Memory B cell (primary cell): ENCODE measurements around the gene LRTM2.

Experiments used
- ATAC-seq: fragments of 150-1000 bp; cut with Tn5 transposase; 2 replicates; pipeline ENCODE4 v1.10.0; 2021; ENCODE audit warnings: low read depth, mild to moderate bottlenecking, moderate library complexity
- DNase-seq, 2 donors: peaks; one replicate each; pipeline ENCODE4 v3.0.0; 2022; ENCODE audit warnings: low spot score in 2 of 2
- H3K27ac Mint-ChIP-seq: one replicate; pipeline ENCODE4 v1.8.0; 2022; ENCODE audit warnings: mild to moderate bottlenecking, moderate library complexity, mixed read lengths
- H3K27me3 Mint-ChIP-seq: one replicate; pipeline ENCODE4 v1.8.0; 2022; ENCODE audit warnings: mixed read lengths
- H3K36me3 Mint-ChIP-seq: one replicate; pipeline ENCODE4 v1.8.0; 2022; ENCODE audit warnings: mild to moderate bottlenecking, mixed read lengths
- H3K4me1 Mint-ChIP-seq: one replicate; pipeline ENCODE4 v1.8.0; 2022; ENCODE audit warnings: mixed read lengths
- H3K4me3 Mint-ChIP-seq: one replicate; pipeline ENCODE4 v1.8.0; 2022; ENCODE audit warnings: mild to moderate bottlenecking, moderate library complexity, mixed read lengths
- H3K9me3 Mint-ChIP-seq: one replicate; pipeline ENCODE4 v1.8.0; 2022; ENCODE audit warnings: mixed read lengths

LRTM2 gene

GRCh38 chr12:1877169-1877878 is 57.0 kb downstream of the LRTM2 start:
- Mint-ChIP-seq H3K9me3 (no peaks in the 10 kb centered on the region), H3K4me3 (no peak overlapping the region), H3K4me1 (no peaks in the 10 kb centered on the region), H3K27me3 (peaks cover 4% of the 10 kb centered on the region), H3K27ac (no peak overlapping the region), H3K36me3 (no peaks in the 10 kb centered on the region)
- DNase-seq (no peak), ATAC-seq (no peak)

DNA sequence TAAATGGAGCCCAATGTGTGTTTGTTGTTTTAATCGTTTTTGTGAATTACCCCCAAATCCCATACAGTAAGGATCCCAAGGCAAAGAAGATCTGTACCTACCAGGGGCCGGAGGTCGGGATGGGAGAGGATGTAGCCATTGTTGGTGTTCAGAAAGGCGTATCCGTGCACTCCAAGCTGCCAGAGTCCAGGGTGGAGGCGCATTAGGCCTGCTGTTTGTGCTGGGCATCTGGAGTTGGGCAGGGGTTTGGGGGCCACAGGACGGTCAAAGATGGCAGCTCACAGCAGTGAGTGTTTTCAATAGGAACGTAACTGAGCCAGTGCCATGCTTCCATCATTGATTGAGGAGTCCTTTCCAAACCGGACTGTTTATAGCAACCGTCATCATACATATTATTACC is 57.8 kb downstream of the LRTM2 start:
- Mint-ChIP-seq H3K4me3 (no peak overlapping the region), H3K27me3 (peaks cover 5% of the 10 kb centered on the region), H3K9me3 (no peaks in the 10 kb centered on the region), H3K27ac (no peak overlapping the region), H3K36me3 (no peaks in the 10 kb centered on the region), H3K4me1 (no peaks in the 10 kb centered on the region)
- DNase-seq: no peak
- ATAC-seq: no peak

DNA sequence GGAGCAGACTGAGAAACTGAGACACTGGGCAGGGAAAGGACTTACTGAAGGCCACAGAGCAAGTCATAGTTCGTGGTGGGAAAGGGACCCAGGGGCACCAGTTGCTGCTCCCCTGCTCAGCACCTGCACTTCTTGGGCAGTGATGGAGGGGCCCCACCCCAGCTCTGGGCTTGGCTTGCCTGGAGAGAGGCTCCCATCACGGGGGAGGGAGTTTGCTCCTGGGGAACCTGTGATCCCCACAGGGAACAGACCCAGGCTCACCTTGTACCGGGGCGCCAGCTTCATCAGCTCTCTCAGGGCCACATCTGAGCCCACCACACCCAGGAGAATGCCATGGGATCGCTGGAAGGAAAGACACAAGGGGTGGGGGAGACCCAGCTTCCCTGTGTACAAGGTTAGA is 58.3 kb downstream of the LRTM2 start:
- Mint-ChIP-seq H3K4me1 (no peaks in the 10 kb centered on the region), H3K4me3 (no peak overlapping the region), H3K27me3 (peaks cover 9% of the 10 kb centered on the region), H3K27ac (no peak overlapping the region), H3K36me3 (no peaks in the 10 kb centered on the region), H3K9me3 (no peaks in the 10 kb centered on the region)
- ATAC-seq (no peak), DNase-seq (no peak)

GRCh38 chr12:1879633-1880032 is 59.3 kb downstream of the LRTM2 start:
- DNase-seq: no peak
- H3K36me3 Mint-ChIP-seq: no peaks in the 10 kb centered on the region
- no peak for ATAC-seq
- H3K4me1 Mint-ChIP-seq: no peaks in the 10 kb centered on the region
- no peaks in the 10 kb centered on the region for H3K9me3 Mint-ChIP-seq
- H3K27me3 Mint-ChIP-seq: peaks cover 9% of the 10 kb centered on the region
- H3K4me3 Mint-ChIP-seq: no peak overlapping the region
- no peak overlapping the region for H3K27ac Mint-ChIP-seq

DNA sequence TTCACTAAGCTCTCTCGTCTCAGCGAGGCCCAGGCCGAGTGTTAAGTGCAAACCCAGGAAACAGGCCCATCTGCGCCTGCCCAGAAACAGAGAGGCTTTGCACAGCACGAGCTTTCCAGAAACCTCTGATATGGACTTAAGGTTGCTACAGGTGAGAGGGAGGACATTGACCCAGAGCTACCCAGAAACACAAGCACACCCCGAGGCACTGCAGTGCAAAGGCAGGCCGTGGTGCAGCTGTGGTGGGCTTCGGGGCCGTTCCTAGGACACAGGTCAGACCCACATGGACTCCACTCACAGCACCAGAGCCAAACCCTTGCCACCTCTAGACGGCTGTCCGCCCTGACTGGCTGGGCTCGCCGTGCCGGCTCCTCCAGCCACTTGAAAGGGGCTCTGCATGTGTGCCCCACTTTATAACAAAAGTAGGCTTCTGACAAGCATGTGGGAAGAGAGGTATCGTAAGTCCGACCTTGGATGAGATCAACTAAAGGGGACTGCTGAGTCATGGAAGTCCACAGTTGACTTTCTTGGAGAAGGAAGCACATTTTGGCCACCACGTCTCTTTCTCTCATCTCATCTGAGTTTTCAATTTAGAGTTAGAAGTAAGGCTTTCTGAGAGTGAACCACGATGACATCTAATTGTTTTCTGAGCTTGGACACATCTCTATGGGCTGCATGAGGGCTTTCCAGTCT is 59.9 kb downstream of the LRTM2 start:
- DNase-seq (no peak), ATAC-seq (no peak)
- Mint-ChIP-seq H3K27ac (no peak overlapping the region), H3K36me3 (no peaks in the 10 kb centered on the region), H3K4me1 (no peaks in the 10 kb centered on the region), H3K4me3 (no peak overlapping the region), H3K27me3 (peaks cover 10% of the 10 kb centered on the region), H3K9me3 (no peaks in the 10 kb centered on the region)

DNA sequence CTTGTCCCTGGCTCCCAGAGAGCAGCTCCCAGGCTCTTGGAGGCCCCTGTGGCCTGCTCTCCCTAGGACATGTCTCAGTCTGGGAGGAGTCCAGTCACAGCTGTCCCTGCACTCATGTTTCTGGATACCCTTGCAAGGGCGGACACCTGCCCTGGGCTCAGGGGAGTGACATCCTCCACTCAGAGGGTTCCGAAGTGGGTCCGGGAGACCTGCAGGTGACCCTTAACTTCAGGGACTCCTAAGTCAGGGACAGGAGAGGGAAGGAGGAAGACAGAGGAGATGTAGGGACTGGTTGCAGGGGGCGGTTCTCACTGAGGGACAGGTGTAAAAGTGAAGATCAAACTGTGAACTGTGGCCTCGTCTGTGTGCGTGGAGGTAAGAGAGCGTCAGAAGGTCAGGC is 60.5 kb downstream of the LRTM2 start:
- H3K27ac Mint-ChIP-seq: no peak overlapping the region

DNA sequence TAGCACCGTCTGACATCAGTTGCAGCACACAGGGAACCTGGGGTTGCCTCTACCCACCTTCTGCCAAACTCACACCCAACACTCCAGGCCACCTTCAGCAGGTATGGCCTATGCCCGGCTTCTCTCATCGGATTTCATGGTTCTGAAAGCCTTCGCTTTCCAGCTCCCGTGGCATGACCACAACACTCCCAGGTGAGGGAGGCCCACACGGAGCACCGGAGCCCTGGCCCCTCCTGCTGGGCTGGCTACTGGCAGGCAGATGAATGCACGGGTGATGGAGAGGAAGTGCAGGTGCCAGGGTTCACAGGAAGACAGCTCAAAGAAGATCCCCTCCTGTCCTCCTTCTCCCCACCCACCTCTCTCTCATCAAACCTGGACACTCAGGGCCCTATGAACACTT is 60.9 kb downstream of the LRTM2 start:
- peaks cover 9% of the 10 kb centered on the region for H3K27me3 Mint-ChIP-seq
- H3K4me3 Mint-ChIP-seq: no peak overlapping the region
- no peaks in the 10 kb centered on the region for H3K36me3 Mint-ChIP-seq
- no peak overlapping the region for H3K27ac Mint-ChIP-seq
- ATAC-seq (no peak), DNase-seq (no peak)
- no peaks in the 10 kb centered on the region for H3K9me3 Mint-ChIP-seq
- no peaks in the 10 kb centered on the region for H3K4me1 Mint-ChIP-seq

More for the DNA sequence above, 60.5 kb downstream of the LRTM2 start:
- DNase-seq (no peak), ATAC-seq (no peak)
- Mint-ChIP-seq H3K27me3 (peaks cover 9% of the 10 kb centered on the region), H3K36me3 (no peaks in the 10 kb centered on the region), H3K4me1 (no peaks in the 10 kb centered on the region), H3K4me3 (no peak overlapping the region), H3K9me3 (no peaks in the 10 kb centered on the region)

- ATAC-seq (no peak), DNase-seq (no peak)
- no peak overlapping the region for H3K27ac Mint-ChIP-seq
- no peak overlapping the region for H3K4me3 Mint-ChIP-seq
- no peaks in the 10 kb centered on the region for H3K36me3 Mint-ChIP-seq
- peaks cover 13% of the 10 kb centered on the region for H3K27me3 Mint-ChIP-seq
- H3K4me1 Mint-ChIP-seq: no peaks in the 10 kb centered on the region
- H3K9me3 Mint-ChIP-seq: no peaks in the 10 kb centered on the region
These were observed 61.6 kb downstream of the LRTM2 start for GRCh38 chr12:1881936-1882335.

DNA sequence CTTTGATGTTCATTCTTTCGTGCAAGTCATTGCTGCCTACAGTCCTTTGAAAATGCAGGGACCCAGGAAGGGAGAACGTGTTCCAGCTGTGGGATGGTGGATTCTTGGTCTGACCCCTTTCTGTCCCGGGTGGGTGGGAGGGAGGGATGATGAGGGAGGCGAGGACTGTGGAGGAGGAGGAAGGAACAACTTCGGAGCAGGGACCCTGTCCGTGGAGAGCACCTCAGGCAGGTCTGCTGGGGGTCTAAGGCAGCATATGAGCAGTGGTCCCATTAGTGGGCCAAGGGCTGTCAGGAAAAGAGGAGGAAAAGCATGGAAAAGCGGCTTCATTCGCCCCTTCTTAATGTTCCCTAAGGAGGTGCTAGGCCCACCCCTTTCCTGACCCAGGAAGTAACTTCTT is 62.0 kb downstream of the LRTM2 start:
- no peak for ATAC-seq
- H3K4me3 Mint-ChIP-seq: no peak overlapping the region
- DNase-seq: no peak
- no peaks in the 10 kb centered on the region for H3K9me3 Mint-ChIP-seq
- H3K36me3 Mint-ChIP-seq: no peaks in the 10 kb centered on the region
- H3K27me3 Mint-ChIP-seq: peaks cover 14% of the 10 kb centered on the region
- H3K27ac Mint-ChIP-seq: no peak overlapping the region
- H3K4me1 Mint-ChIP-seq: no peaks in the 10 kb centered on the region

GRCh38 chr12:1882850-1883470 is 62.6 kb downstream of the LRTM2 start:
- Mint-ChIP-seq H3K36me3 (no peaks in the 10 kb centered on the region), H3K27ac (no peak overlapping the region), H3K4me1 (no peaks in the 10 kb centered on the region)

DNA sequence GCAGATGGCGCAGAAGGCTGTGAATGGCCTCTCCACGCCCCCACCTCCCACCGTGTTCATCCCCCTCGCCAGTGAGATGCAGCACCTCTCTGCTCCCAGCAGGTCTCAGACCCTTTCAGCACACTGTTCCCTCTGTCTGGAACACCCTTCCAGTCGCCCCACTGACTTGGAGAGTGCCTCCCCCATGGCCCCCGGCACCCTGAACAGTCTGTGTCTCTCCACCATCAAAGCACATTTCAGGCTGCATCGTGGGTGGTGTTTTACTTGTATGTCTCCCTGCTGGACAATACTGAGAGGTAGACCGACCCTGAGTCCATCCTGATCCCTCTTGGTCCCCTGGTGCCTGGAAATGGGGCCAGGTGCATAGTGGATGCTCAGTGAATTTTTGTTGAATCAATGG is 63.1 kb downstream of the LRTM2 start:
- H3K36me3 Mint-ChIP-seq: no peaks in the 10 kb centered on the region
- no peaks in the 10 kb centered on the region for H3K9me3 Mint-ChIP-seq
- DNase-seq (no peak), ATAC-seq (no peak)
- peaks cover 22% of the 10 kb centered on the region for H3K27me3 Mint-ChIP-seq
- no peak overlapping the region for H3K27ac Mint-ChIP-seq
- no peaks in the 10 kb centered on the region for H3K4me1 Mint-ChIP-seq
- no peak overlapping the region for H3K4me3 Mint-ChIP-seq

More at GRCh38 chr12:1882850-1883470, 62.6 kb downstream of the LRTM2 start:
- DNase-seq (no peak), ATAC-seq (no peak)
- Mint-ChIP-seq H3K9me3 (no peaks in the 10 kb centered on the region), H3K27me3 (peaks cover 19% of the 10 kb centered on the region), H3K4me3 (no peak overlapping the region)

GRCh38 chr12:1884651-1885050 is 64.3 kb downstream of the LRTM2 start:
- no peak for ATAC-seq
- no peak overlapping the region for H3K27ac Mint-ChIP-seq

GRCh38 chr12:1885082-1885596 is 64.8 kb downstream of the LRTM2 start:
- H3K27me3 Mint-ChIP-seq: peaks cover 24% of the 10 kb centered on the region
- no peak for ATAC-seq
- DNase-seq: no peak
- no peak overlapping the region for H3K27ac Mint-ChIP-seq
- peaks cover 1% of the 10 kb centered on the region for H3K9me3 Mint-ChIP-seq
- H3K36me3 Mint-ChIP-seq: no peaks in the 10 kb centered on the region
- no peak overlapping the region for H3K4me3 Mint-ChIP-seq
- no peaks in the 10 kb centered on the region for H3K4me1 Mint-ChIP-seq

More at GRCh38 chr12:1884651-1885050, 64.3 kb downstream of the LRTM2 start:
- Mint-ChIP-seq H3K4me1 (no peaks in the 10 kb centered on the region), H3K27me3 (peaks cover 24% of the 10 kb centered on the region), H3K4me3 (no peak overlapping the region), H3K9me3 (peaks cover 1% of the 10 kb centered on the region), H3K36me3 (no peaks in the 10 kb centered on the region)
- DNase-seq: no peak

DNA sequence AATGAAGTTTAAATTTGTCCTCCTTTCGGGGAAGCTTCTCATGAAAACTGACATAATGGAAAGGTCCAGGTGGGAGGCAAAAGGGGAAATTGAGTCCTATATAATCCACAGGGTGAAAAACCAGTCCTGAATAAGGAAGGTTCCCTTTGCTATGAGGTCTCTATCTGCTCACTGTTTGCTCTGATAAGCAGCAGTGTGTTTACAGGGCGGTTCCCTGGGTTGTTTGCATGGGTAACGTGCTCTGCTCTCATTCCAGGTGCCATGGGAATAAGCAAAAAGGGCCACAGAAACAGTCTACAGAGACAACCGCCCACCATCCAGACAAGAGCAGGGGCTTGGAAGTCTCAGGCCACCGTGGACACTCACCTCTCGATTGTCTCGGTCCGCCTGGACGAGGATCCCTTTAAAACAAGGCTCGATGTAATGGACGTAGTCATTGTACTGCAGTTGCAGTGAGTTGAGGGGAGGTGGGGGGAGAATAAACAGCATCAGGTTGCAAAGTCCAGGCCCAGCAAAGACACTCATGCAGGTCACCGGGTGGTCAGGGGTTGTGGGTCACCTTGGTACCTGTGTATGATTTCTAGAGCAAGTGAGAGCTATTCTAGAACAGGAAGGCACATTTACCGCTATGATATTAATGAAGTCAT is 65.4 kb downstream of the LRTM2 start:
- Mint-ChIP-seq H3K4me1 (no peaks in the 10 kb centered on the region), H3K9me3 (peaks cover 1% of the 10 kb centered on the region), H3K27ac (no peak overlapping the region), H3K36me3 (peaks cover under 1% of the 10 kb centered on the region), H3K4me3 (no peak overlapping the region), H3K27me3 (peaks cover 25% of the 10 kb centered on the region)
- no peak for ATAC-seq
- no peak for DNase-seq
